ENCODE measurements around the gene LIN28B.

- TF ChIP-seq CTCF (IDR thresholded peaks at IDR 0.05 in 8 of 11, conservative IDR thresholded peaks at IDR 0.05 in 3 of 11): no peak
- no peak for TF ChIP-seq POLR2A (IDR thresholded peaks at IDR 0.05)
Observed at GRCh38 chr6:104983776-104984175, 26.9 kb downstream of the LIN28B start.

Measured in spleen (tissue), 7 donors.